ENCODE data around the gene TCAF1.
"Not testable (repeated sequence)": the region's sequence is repeated elsewhere in the genome, so short reads cannot be mapped to it uniquely, and the experiment has no call there.

Gene TCAF1

GRCh38 chr7:143873242-143873641 lies 28.7 kb downstream of the TCAF1 start:
- FAIRE-seq, result not testable (repeated sequence)

GRCh38 chr7:143871534-143871933 lies 30.4 kb downstream of the TCAF1 start:
- DNase-seq (ENCODE audit: insufficient read length, low spot score); FAIRE-seq: not testable (repeated sequence)

More at GRCh38 chr7:143873242-143873641, 28.7 kb downstream of the TCAF1 start:
- not testable (repeated sequence) for DNase-seq (ENCODE audit: insufficient read length, low spot score)

- FAIRE-seq; DNase-seq (ENCODE audit: insufficient read length, low spot score): not testable (repeated sequence)
Observed at GRCh38 chr7:143857994-143858393, 44.0 kb downstream of the TCAF1 start.

GRCh38 chr7:143855443-143855842 lies 46.5 kb downstream of the TCAF1 start:
- not testable (repeated sequence) for DNase-seq (ENCODE audit: insufficient read length, low spot score); FAIRE-seq

GRCh38 chr7:143850682-143851081 lies 51.3 kb downstream of the TCAF1 start:
- DNase-seq (ENCODE audit: insufficient read length, low spot score) (no peak), FAIRE-seq (no peak)

GRCh38 chr7:143849785-143850479 lies 52.0 kb downstream of the TCAF1 start:
- DNase-seq (ENCODE audit: insufficient read length, low spot score), result no peak
- no peak for FAIRE-seq

GRCh38 chr7:143848192-143848591 lies 53.8 kb downstream of the TCAF1 start:
- no peak for DNase-seq (ENCODE audit: insufficient read length, low spot score)
- no peak for FAIRE-seq

- DNase-seq (ENCODE audit: insufficient read length, low spot score) (no peak), FAIRE-seq (no peak)
Observed at GRCh38 chr7:143846692-143847091, 55.3 kb downstream of the TCAF1 start.

GRCh38 chr7:143841696-143842095 lies 60.3 kb downstream of the TCAF1 start:
- DNase-seq (ENCODE audit: insufficient read length, low spot score); FAIRE-seq: not testable (repeated sequence)

- not testable (repeated sequence) for DNase-seq (ENCODE audit: insufficient read length, low spot score); FAIRE-seq
Observed at GRCh38 chr7:143840062-143840461, 61.9 kb downstream of the TCAF1 start.

GRCh38 chr7:143837223-143837622 lies 64.8 kb downstream of the TCAF1 start:
- not testable (repeated sequence) for DNase-seq (ENCODE audit: insufficient read length, low spot score)
- peak; percentile 54 for FAIRE-seq

- DNase-seq (ENCODE audit: insufficient read length, low spot score), result not testable (repeated sequence)
- FAIRE-seq, result peak; percentile 83
Observed at GRCh38 chr7:143836622-143837021, 65.4 kb downstream of the TCAF1 start.

GRCh38 chr7:143836088-143836487 lies 65.9 kb downstream of the TCAF1 start:
- DNase-seq (ENCODE audit: insufficient read length, low spot score); FAIRE-seq: not testable (repeated sequence)

- not testable (repeated sequence) for FAIRE-seq; DNase-seq (ENCODE audit: insufficient read length, low spot score)
Observed at GRCh38 chr7:143826578-143826977, 75.4 kb downstream of the TCAF1 start.

GRCh38 chr7:143824295-143825135 lies 77.5 kb downstream of the TCAF1 start:
- DNase-seq (ENCODE audit: insufficient read length, low spot score); FAIRE-seq: not testable (repeated sequence)

GRCh38 chr7:143823634-143824294 lies 78.2 kb downstream of the TCAF1 start:
- DNase-seq (ENCODE audit: insufficient read length, low spot score), result not testable (repeated sequence)

GRCh38 chr7:143821392-143822277 lies 80.3 kb downstream of the TCAF1 start:
- not testable (repeated sequence) for FAIRE-seq; DNase-seq (ENCODE audit: insufficient read length, low spot score)

More at GRCh38 chr7:143823634-143824294, 78.2 kb downstream of the TCAF1 start:
- not testable (repeated sequence) for FAIRE-seq

GRCh38 chr7:143817873-143818272 lies 84.1 kb downstream of the TCAF1 start:
- not testable (repeated sequence) for FAIRE-seq; DNase-seq (ENCODE audit: insufficient read length, low spot score)

GRCh38 chr7:143816471-143817133 lies 85.4 kb downstream of the TCAF1 start:
- FAIRE-seq; DNase-seq (ENCODE audit: insufficient read length, low spot score): not testable (repeated sequence)

All from HTR-8/SVneo (cell line).